ENCODE results near the gene PPP6R2.
A peak's percentile ranks its signal among the peaks of the same experiment; 100 is the strongest.
"Not testable (repeated sequence)": the region's sequence is repeated elsewhere in the genome, so short reads cannot be mapped to it uniquely, and the experiment has no call there.

Gene PPP6R2

GRCh38 chr22:50318698-50319411, 24.3 kb upstream of the PPP6R2 start:
- no peak for DNase-seq (ENCODE audit: low read depth)

- DNase-seq (ENCODE audit: low read depth), result no peak
Observed at GRCh38 chr22:50319503-50319951, 23.6 kb upstream of the PPP6R2 start.

- DNase-seq (ENCODE audit: low read depth), result no peak
Observed at GRCh38 chr22:50320116-50320515, 23.0 kb upstream of the PPP6R2 start.

- no peak for DNase-seq (ENCODE audit: low read depth)
Observed at GRCh38 chr22:50320671-50321325, 22.3 kb upstream of the PPP6R2 start.

GRCh38 chr22:50322382-50323104, 20.6 kb upstream of the PPP6R2 start:
- DNase-seq (ENCODE audit: low read depth), result not testable (repeated sequence)

DNA sequence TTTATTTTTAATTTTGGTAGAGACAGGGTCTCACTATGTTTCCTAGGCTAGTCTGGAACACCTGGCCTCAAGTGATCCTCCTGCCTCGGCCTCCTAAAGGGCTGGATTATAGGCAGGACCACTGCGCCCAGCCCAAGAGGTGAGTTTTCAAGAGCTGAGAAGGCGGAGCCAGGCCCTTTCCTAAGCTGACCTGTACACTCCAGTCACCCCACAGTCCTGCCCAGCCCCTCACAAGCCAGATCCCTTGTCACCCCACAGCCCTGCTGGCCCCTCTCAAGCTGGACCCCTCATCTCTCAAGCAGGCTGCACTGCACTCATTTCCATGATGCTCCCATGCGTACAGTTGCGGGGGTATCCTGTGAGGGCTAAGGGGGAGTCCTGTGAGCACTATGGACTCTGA, 19.2 kb upstream of the PPP6R2 start:
- DNase-seq (ENCODE audit: low read depth), result no peak

DNA sequence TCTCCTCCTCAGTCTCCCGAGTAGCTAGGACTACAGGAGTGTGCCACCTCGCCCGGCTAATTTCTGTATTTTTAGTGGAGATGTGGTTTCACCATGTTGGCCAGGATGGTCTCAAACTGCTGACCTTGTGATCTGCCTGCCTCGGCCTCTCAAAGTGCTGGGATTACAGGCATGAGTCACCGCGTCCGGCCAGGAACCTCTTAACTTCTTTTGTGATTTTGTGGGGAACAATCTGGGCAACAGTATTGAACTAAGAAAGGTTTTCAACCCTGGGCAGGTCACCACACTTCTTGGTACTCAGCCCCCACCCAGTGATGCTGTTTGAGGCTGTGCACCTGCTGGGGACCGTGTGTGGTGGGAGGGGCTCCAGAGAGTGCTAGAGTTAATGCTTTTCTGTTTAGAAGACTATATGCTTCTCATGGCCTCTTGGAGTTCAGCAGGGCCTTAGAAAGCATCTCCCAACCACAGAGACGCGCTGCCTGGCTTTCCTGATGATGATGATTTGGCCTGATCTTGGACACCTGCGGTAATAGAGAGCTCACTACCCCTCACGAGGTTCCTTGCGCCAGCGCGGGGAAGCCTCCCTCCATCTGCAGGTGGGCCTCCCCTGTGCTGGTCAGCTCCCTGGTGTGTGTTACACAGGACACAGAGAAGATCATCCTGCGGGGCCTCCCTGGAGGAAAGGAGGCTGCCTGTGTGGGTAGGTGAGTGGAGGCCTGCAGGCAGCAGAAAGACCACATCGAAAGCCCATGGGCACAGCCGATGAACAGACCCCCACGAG, 17.5 kb upstream of the PPP6R2 start:
- no peak for DNase-seq (ENCODE audit: low read depth)

- no peak for DNase-seq (ENCODE audit: low read depth)
Observed at GRCh38 chr22:50326225-50326955, 16.7 kb upstream of the PPP6R2 start.

- DNase-seq (ENCODE audit: low read depth), result peak; percentile 49
Observed at GRCh38 chr22:50326956-50327710, 16.0 kb upstream of the PPP6R2 start, which contains the start of gene DENND6B. TSS of gene DENND6B (minus strand) at chr22:50327012. CDS start at chr22:50326988, 24 bp downstream.

DNA sequence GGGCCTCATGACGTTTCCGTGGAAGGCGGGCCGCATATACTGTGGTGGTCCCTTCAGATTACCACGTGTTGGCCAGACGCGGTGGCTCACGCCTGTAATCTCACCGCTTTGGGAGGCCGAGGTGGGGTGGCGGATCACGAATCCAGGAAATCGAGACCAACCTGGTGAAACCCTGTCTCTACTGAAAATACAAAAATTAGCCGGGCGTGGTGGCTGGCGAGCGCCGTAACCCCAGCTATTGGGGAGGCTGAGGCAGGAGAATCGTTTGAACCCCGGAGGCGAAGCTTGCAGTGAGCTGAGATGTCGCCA, 15.5 kb upstream of the PPP6R2 start:
- DNase-seq (ENCODE audit: low read depth), result no peak

- no peak for DNase-seq (ENCODE audit: low read depth)
Observed at GRCh38 chr22:50329236-50329635, 13.9 kb upstream of the PPP6R2 start.

DNA sequence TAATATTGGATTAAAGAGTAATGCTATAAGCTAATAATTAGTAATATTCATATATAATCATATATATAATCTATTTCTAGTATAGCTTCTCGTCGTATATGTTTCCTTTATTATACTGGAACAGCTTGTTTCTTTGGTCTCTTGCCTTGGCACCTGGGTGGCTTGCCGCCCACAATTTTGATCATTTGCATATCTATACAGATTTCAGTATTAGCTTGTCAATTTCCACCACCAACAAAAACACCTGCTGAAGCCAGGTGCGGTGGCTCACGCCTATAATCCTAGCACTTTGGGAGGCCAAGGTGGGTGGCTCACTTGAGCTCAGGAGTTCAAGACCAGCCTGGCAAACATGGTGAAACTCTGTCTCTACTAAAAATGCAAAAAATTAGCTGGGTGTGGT, 8.7 kb upstream of the PPP6R2 start:
- not testable (repeated sequence) for DNase-seq (ENCODE audit: low read depth)

- no peak for DNase-seq (ENCODE audit: low read depth)
Observed at GRCh38 chr22:50337262-50338041, 5.7 kb upstream of the PPP6R2 start.

GRCh38 chr22:50338042-50338573, 5.0 kb upstream of the PPP6R2 start:
- no peak for DNase-seq (ENCODE audit: low read depth)

- DNase-seq (ENCODE audit: low read depth), result no peak
Observed at GRCh38 chr22:50338860-50339462, 4.2 kb upstream of the PPP6R2 start.

- DNase-seq (ENCODE audit: low read depth), result no peak
Observed at GRCh38 chr22:50339945-50340879, 2.9 kb upstream of the PPP6R2 start.

- peak; percentile 68 for DNase-seq (ENCODE audit: low read depth)
Observed at GRCh38 chr22:50341977-50342650, 1.0 kb upstream of the PPP6R2 start.

- DNase-seq (ENCODE audit: low read depth), result no peak
Observed at GRCh38 chr22:50343541-50343935, 411 bp downstream of the PPP6R2 start.
